OCI-LY7 (cell line): ENCODE measurements around the gene CRHBP. TPM values are rescaled to one million over a fixed set of nuclear protein-coding genes. Genes with fewer than 3 reads are reported as not detected.
"Not testable (repeated sequence)": the region's sequence is repeated elsewhere in the genome, so short reads cannot be mapped to it uniquely, and the experiment has no call there.

Source experiments
- BruUV-seq: library from RNA; stranded (reverse); fragments of 400-500 nt; replicated peaks from 2 replicates; lab custom pipeline; 2021; lab: Mats Ljungman, UMichigan
- CTCF ChIA-PET: fragments of 300-600 bp; sonication (Branson Sonifier 250); formaldehyde crosslinking; loops from one replicate; lab custom pipeline; 2022; ENCODE audit warnings: antibody characterized with exemption; ENCODE audit not compliant: unreplicated experiment; lab: Charles Lee
- POLR2A ChIA-PET: fragments of 300-600 bp; sonication (Branson Sonifier 250); formaldehyde crosslinking; loops from one replicate; lab custom pipeline; 2022; ENCODE audit warnings: antibody characterized with exemption; lab: Charles Lee
- DNase-seq: peaks from one replicate; pipeline ENCODE4 v3.0.0-alpha.2; 2015; ENCODE audit warnings: low spot score
- H2AFZ ChIP-seq: fragments of 200-600 bp; sonication (generic), shearing (Covaris generic); 2 replicates; pipeline ENCODE4 v1.6.1; 2014; ENCODE audit warnings: mild to moderate bottlenecking, antibody characterized with exemption, low read length, moderate library complexity
- H3K27ac ChIP-seq: fragments of 200-600 bp; sonication (generic); 2 replicates; pipeline ENCODE4 v1.5.1; 2014; ENCODE audit warnings: mixed run types, low read depth, mild to moderate bottlenecking, moderate library complexity, low read length, inconsistent platforms; ENCODE audit not compliant: poor library complexity, severe bottlenecking
- H3K36me3 ChIP-seq: fragments of 200-600 bp; sonication (generic); 2 replicates; pipeline ENCODE4 v1.6.1; 2014; ENCODE audit warnings: mild to moderate bottlenecking, antibody characterized with exemption, low read length, moderate library complexity, mixed read lengths; ENCODE audit not compliant: insufficient read depth
- H3K4me1 ChIP-seq: fragments of 200-600 bp; sonication (generic); 2 replicates; pipeline ENCODE4 v1.5.1; 2014; ENCODE audit warnings: mild to moderate bottlenecking, low read length; ENCODE audit not compliant: insufficient read depth, poor library complexity, severe bottlenecking
- H3K4me2 ChIP-seq: fragments of 200-600 bp; sonication (generic); 2 replicates; pipeline ENCODE4 v1.6.1; 2014; ENCODE audit warnings: mild to moderate bottlenecking, low read length
- H3K4me3 ChIP-seq: fragments of 200-600 bp; sonication (generic); 2 replicates; pipeline ENCODE4 v1.5.1; 2014; ENCODE audit warnings: mild to moderate bottlenecking, low read depth, low read length; ENCODE audit not compliant: poor library complexity, severe bottlenecking
- H3K79me2 ChIP-seq: fragments of 200-600 bp; sonication (generic); 2 replicates; pipeline ENCODE4 v1.6.1; 2016; ENCODE audit warnings: low read depth, mild to moderate bottlenecking, low read length, moderate library complexity, mixed read lengths; ENCODE audit not compliant: insufficient read depth
- H3K9me2 ChIP-seq: fragments of 200-600 bp; sonication (generic); 2 replicates; pipeline ENCODE4 v1.6.1; 2016; ENCODE audit warnings: mild to moderate bottlenecking, low read length, mixed read lengths; ENCODE audit not compliant: insufficient read depth
- H3K9me3 ChIP-seq: fragments of 200-600 bp; sonication (generic); 2 replicates; pipeline ENCODE4 v1.6.1; 2014; ENCODE audit warnings: mild to moderate bottlenecking, mixed run types, low read length, mixed read lengths
- H4K20me1 ChIP-seq: fragments of 200-600 bp; sonication (generic); 2 replicates; pipeline ENCODE4 v1.6.1; 2014; ENCODE audit warnings: mild to moderate bottlenecking, antibody characterized with exemption, low read length, moderate library complexity, mixed read lengths; ENCODE audit not compliant: insufficient read depth
- CTCF ChIP-seq: fragments of 200-600 bp; sonication (generic); conservative IDR thresholded peaks from 2 replicates; pipeline ENCODE4 v1.5.1; 2014; ENCODE audit warnings: mild to moderate bottlenecking, antibody characterized with exemption, low read length, moderate library complexity, mixed read lengths
- EZH2phosphoT487 ChIP-seq: fragments of 200-600 bp; sonication (generic); IDR thresholded peaks from 2 replicates; pipeline ENCODE4 v1.6.1; 2018; ENCODE audit warnings: low read depth, borderline replicate concordance, mild to moderate bottlenecking, mixed run types, antibody characterized with exemption, low read length, moderate library complexity, mixed read lengths
- intact Hi-C: fragments of 100-400 bp; cut with micrococcal nuclease; formaldehyde crosslinking; loops from one replicate; pipeline ENCODE4 v1.10.0; 2022; ENCODE audit not compliant: unreplicated experiment
- total RNA-seq, 2 experiments: library from RNA; depleted of rRNA in 1 of 2; stranded (reverse); fragments of >200 nt in 1 of 2; shearing (Covaris generic) in 1 of 2; gene quantifications; 2 replicates each; pipeline ENCODE4 v1.2.3, GENCODE V29; 2014 to 2022

CRHBP gene
- total RNA-seq, 2 experiments from 2014 or later = 40.3 to 41.6 TPM

DNA sequence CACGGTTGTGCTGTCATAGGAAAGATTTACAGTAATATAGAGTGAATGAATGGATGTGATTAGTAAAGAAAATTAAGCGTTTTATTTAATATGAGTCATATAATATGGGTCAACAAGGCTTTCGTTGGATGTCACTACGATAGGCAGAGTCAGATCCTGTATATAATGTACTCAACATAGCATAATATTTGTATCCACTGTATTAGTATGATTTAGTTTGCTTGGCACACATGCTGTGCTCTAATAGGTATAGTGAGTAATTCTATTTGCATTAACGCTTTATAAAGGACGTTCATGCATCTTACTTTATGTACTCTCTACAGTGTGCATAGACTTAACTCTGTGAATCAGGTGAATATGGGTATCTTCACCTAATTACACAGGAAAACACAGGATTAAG is 41.5 kb downstream of the CRHBP start:
- H2AFZ ChIP-seq = no peak overlapping the region
- intact Hi-C loops = no loop called here
- no peak overlapping the region for H3K4me2 ChIP-seq
- ChIA-PET POLR2A (interaction anchor here (0.7 kb wide), 1 partner anchor 24 kb away, joined by 3 read pairs; no protein-coding TSS in a partner anchor), CTCF (no interaction called here)
- no peaks in the 10 kb centered on the region for H3K9me2 ChIP-seq
- no peaks in the 10 kb centered on the region for H4K20me1 ChIP-seq
- H3K36me3 ChIP-seq = peaks cover 46% of the 10 kb centered on the region
- H3K4me1 ChIP-seq = no peaks in the 10 kb centered on the region
- TF ChIP-seq CTCF (no peak), EZH2phosphoT487 (no peak)
- H3K79me2 ChIP-seq = no peaks in the 10 kb centered on the region
- no peak overlapping the region for H3K4me3 ChIP-seq
- DNase-seq = no peak
- H3K9me3 ChIP-seq = peaks cover 7% of the 10 kb centered on the region; the same call in 1 of the 2 replicates
- no peak overlapping the region for H3K27ac ChIP-seq
- no TSS peak for BruUV-seq

DNA sequence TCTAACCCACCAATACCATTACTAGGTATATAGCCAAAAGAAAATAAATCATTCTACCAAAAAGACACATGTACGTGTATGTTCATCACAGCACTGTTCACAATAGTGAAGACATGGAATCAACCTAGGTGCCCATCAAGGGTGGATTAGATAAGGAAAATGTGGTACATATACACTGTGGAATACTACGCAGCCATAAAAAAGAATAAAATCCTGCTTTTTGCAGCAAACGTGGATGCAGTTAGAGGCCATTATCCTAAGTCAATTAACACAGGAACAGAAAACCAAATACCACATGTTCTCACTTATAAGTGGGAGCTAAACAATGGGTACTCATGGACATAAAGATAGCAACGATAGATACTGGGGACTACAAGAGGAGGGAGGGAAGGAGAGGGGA is 45.4 kb downstream of the CRHBP start:
- H3K9me3 ChIP-seq, H3K27ac ChIP-seq, H4K20me1 ChIP-seq, H3K9me2 ChIP-seq, CTCF ChIA-PET, H3K4me1 ChIP-seq, POLR2A ChIA-PET, H3K4me3 ChIP-seq, intact Hi-C loops, H2AFZ ChIP-seq, BruUV-seq, DNase-seq, H3K4me2 ChIP-seq, H3K79me2 ChIP-seq: not testable (repeated sequence)
- peaks cover 50% of the 10 kb centered on the region for H3K36me3 ChIP-seq

DNA sequence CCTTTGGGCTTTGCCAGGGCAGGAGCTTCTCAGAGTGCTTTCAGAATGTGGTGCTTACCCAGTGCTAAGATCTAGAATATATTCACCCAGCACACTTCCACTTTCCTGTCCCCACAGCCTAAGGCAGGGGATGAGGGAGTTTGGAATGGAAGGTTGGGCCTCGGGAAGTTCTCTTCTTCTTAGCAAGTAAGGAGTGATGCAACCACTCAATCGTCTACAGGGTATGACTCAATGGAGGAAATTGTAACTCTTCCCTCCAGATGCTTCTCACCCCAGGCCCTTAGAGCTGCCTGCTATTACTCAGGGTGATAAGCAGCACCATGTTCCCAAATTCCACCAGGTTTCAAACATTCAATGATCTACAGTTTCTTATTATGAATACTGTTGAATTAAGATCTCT is 46.6 kb downstream of the CRHBP start:
- POLR2A ChIA-PET = no interaction called here
- TF ChIP-seq EZH2phosphoT487 (no peak), CTCF (no peak)
- BruUV-seq = no TSS peak

More for the DNA sequence above, 46.6 kb downstream of the CRHBP start:
- Histone ChIP-seq H3K9me2 (no peaks in the 10 kb centered on the region), H3K4me2 (no peak overlapping the region), H3K4me3 (no peak overlapping the region), H4K20me1 (no peaks in the 10 kb centered on the region), H2AFZ (no peak overlapping the region), H3K9me3 (peaks cover 7% of the 10 kb centered on the region; the same call in 1 of the 2 replicates), H3K79me2 (no peaks in the 10 kb centered on the region), H3K36me3 (peaks cover 43% of the 10 kb centered on the region), H3K4me1 (peaks cover 8% of the 10 kb centered on the region), H3K27ac (no peak overlapping the region)
- no peak for DNase-seq
- CTCF ChIA-PET = no interaction called here
- intact Hi-C loops = no loop called here
